Suppressor macrophage treated with lipopolysaccharide for 4 hours (primary cell): Measurements from ENCODE around the gene CD300LF.

Source experiments
- DNase-seq: peaks from one replicate; pipeline ENCODE4 v3.0.0-alpha.2; 2020

Gene CD300LF

DNA sequence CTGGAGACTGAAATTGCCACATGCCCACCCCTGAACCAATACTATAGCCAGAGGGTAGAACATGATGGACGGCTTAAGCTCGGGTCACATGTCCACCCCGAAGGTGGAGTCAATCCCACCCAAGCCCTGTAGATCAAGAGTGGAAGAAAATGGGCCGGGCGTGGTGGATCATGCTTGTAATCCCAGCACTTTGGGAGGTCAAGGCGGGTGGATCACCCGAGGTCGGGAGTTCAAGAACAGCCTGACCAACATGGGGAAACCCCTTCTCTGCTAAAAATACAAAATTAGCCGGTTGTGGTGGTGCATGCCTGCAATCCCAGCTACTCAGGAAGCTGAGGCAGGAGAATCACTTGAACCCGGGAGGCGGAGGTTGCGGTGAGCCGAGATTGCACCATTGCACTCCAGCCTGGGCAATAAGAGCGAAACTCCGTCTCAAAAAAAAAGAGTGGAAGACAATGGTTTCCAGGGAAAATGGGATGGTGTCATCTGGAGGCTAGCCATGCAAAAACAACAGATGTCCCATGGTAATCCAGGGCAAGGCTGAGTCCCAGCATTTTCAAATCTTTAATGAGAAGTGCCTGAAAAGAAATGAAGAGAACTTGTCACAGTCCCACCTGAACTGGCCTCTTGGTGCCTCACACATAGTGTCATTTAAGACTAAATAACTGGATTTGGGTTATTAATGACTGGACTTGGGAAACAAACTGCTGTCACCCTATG is 30.1 kb downstream of the CD300LF start:
- DNase-seq = peak; percentile 46

DNA sequence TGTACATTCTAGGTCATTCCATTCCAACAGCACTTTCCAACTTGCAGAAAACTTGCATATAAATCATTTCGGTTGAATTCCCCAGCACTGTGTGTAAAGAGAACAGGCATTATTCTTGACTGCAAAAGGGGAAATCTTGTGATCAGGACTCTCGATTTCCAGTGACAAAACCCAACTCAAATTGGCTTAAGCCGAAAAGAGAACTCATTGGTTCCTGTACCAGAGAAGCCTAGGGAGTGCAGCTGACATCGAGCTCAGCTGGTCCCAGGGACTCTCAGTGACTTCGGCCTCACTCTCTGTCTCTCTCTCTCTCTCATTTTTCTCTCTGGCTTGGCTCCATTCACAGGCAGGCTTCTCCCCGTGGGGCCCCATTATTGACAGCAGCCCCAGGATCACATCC is 30.7 kb downstream of the CD300LF start:
- DNase-seq = peak; percentile 83

DNA sequence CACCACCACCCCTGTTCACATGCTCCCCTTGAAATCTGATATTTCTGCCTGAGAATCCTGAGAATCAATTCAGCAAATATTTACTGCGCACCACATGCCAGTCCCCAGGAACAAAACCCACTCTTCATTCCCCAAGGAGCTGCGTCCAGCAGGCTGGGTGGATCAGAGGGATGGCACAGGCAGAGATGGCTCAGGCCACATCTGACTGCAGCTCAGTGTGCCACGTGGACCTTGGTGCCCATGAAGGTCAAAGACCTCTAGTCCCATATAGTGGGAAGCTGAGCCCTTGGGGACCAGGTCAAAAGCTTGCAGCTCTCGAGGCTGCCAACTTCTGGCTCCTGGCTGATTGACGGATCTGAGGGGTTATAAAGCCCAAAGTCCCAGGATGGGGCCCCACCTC is 31.8 kb downstream of the CD300LF start:
- DNase-seq = no peak

DNA sequence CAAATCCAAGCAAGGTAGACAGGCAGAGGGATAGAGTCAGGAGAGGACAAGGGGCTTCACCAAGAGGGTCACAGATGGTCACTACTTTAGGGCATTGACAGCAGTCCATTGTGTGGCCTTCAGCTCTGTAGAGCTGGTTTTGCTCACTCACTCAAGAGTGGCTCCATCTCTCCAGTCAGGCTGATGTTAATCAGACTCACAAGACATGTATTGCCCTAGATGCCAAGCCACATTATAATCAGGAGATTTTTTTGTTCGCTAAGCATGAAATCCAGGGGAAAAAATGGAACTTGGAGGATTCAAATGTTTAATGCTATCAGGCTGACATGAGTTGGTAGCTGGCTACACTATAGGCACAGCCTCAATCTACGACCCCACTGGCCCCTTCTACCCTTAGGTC is 32.5 kb downstream of the CD300LF start:
- no peak for DNase-seq

DNA sequence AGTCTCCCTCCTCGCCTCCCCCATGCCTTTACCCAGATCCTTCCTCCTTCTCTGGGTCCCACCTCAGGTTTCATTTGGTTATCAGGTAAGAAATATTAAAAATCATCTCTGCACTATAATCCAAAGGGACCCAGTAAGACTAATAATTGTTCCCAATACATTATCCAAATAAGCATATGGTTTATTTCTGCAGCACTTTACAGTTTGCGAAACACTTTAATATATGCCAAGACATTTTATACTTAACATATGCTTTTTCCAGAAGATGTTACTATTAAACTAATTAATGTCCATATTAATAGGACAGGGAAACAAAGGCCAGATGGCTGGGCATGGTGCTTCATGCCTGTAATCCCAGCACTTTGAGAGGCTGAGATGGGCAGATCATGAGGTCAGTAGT is 33.3 kb downstream of the CD300LF start:
- no peak for DNase-seq

DNA sequence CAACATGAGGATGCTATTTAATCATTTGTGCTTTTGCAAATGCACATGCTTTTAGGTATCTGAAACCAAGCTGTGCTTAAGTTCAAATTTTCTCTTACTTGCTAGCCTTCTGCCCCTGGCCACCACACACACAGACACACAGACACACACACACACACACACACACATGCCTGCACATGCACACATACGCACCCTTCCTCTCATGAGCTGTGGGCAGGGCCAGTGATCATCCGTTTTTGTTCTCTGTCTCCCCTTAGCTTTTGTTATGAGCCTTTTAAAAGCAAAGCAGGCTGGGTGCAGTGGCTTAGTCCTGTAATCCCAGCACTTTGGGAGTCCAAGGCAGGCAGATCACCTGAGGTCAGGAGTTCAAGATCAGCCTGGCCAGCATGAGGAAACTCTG is 34.2 kb downstream of the CD300LF start:
- DNase-seq = no peak

DNA sequence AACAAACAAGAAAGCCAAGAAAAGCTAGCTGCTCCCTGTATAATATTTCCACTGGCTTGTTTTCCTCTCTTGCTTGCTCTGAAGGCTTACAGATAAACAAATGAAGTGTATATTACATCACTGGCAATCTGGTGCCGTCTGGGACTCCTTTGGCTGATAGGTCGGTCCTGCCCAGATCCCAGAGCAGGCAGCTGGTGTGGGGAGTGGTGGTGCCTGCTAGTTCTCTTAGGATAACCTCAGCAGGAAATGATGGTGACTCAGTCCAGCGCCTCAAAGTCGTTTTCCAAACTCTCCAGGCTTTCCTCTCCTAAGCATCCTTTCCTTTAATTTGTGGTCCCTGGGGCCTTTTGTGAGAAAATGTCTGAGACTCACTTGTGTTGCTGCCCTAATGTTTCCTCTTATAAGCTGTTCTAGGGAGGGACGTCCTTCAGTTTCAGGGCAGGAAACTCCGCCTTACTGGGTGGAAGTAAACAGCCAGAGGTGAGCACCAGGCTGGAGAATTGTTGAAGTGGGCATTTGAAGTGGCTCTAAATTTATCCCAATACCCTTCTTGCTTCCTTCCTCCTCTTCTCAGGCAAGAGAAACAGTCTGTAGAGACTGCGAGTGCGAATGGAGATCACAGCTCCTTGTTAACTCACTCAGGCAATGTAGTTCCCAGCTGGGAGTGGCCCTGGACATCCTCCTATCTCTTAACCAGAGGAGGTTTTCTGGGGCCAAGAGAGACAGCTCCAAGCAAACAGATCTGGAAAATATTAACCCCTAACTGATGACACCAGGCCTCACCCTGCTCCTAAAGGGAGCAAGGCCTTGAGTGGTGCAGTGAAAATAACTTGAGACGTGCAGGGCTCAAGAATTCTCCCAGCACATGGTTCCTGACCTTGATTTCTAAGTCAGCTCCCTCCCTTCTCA is 34.9 kb downstream of the CD300LF start:
- DNase-seq = no peak

DNA sequence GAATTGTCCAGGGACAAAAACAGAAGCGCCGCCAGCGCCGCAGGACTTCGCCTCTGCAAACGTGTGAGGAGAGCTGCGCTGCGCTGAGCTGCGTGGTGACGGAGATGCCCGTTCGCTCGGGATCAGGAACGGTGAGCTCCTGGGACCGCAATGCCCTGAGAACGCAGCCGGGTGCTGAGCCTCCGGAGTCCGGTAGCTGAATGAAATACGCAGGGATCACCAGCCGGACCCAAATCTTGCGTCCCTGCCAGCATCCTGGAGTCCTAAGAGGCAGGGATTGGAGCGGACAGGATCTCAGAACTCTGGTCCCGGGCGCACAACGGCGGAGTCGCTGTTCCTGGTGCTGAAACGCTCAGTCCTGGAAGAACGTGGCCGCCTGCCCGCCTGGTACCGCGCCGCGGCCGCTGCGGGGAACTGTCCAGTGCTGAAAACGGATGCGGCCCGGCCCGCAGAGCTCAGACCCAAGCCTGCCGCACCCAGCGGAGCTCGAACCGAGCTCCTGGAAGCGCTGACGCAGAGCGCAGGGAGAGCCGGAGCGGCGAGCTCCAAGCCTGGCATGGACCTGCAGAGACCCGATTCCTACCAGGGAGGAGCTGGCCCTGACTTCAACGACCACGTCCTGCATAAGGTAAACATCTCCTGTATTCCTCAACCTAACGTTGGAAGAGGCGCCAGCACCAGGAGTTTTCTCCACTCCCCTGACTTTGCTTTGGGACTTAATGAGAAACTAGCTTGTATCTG is 41.5 kb downstream of the CD300LF start:
- peak; percentile 90 for DNase-seq

DNA sequence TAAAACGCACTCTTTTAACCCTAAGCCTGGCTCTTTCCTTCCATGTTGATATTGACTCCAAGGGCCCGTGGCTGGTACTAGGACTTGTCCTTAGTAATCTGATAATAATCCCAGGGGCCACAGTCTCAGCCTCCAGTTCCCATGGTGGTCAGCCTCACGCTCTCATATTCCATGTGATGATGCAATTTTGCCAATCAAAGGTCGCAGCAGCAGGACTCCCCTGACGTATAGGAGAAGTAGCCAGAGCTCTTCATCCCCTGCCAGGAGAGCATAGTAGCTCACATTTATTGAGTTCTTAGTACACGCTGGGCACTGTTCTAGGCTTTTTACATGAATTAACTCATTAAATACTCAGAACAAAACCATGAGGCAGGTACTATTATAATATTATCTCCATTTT is 42.4 kb downstream of the CD300LF start:
- DNase-seq = no peak

DNA sequence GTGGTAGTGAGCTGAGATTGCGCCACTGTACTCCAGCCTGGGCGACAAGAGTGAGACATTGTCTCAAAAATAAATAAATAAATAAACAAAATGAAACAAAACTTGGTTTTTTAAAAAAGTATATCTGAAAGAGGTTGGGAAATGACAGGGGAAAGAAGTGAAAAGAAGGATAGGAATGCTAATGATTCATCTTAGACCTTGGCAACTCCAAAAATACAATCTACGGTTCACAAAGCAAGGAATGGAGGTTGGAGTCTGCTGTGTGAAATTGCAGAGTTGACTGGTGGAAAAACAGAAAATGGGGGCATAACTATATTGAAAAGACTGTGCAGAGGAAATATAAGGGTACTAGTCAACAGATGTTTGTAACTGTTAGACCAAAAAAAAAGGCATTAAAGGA is 49.2 kb downstream of the CD300LF start:
- no peak for DNase-seq

DNA sequence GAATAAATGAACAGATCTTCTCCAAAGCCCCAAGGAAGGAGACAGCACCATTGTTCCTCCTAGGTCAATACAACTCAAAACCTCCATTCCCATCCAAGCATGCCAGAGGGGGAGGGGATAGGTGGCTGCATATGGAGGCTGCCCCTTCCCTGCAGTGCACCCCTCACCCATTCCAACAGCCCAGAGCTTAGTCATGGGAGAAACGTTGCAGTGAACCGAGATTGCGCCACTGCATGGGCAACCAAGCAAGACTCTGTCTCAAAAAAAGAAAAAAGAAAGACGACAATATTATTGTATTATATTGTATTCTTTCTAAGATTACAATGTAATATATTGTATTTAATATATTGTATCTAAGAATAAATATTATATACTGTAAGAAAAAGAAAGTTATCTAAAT is 52.8 kb downstream of the CD300LF start:
- no peak for DNase-seq

DNA sequence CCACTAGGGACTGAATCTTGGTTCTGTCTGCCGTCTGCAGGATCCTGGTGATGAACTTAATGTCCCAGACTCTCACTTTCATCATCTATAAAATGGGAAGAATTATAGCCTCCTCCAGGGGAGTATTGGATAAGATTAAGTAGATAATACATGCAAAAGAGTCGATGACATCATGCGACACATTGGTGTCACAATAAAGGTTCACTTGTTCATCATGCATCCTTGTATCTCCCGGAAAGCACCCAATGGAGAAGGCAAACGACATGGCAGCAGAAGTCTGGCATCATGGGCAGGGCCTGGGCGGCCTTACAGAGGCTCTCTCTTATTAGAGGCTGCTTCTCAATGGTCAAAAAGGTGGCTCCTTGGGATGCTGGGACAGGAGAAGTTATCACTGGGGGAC is 54.1 kb downstream of the CD300LF start:
- no peak for DNase-seq

DNA sequence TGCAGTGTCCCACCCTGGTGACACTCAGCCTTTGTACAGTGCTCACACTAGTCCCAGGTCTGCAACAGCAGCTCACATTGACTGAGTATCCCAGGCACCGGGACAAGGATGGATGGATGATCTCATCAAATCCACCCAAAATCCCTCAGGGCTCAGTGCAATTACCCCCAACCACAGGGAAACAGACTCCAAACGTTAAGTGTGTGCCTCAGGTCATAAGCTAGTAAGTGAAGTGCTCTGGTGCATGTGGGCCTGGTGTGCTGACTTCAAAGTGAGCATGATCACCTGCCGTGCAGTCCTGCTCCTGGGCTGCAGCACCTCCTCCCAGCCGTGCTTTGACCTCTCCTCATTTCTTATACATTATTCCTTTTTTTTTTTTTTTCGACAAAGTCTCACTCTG is 58.0 kb downstream of the CD300LF start:
- no peak for DNase-seq

DNA sequence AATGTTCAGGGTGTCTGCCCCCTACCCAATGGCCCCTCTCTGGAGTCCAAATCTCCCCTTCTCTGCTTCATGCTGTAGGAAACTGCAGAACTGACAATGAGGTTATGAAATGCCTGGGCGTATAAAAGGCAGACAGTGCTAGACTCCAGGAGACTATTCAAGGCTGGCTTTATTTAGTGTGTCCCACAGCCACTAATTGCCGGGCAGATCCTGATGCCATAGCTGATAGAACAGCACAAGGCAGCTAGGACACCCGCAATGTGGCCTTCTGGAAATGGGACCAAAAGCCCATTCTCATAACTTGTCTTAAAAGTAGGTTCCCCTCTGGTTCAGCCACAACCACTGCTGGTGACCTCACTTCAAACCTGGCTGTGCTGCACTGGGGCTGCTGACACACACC is 60.7 kb downstream of the CD300LF start:
- DNase-seq = no peak

DNA sequence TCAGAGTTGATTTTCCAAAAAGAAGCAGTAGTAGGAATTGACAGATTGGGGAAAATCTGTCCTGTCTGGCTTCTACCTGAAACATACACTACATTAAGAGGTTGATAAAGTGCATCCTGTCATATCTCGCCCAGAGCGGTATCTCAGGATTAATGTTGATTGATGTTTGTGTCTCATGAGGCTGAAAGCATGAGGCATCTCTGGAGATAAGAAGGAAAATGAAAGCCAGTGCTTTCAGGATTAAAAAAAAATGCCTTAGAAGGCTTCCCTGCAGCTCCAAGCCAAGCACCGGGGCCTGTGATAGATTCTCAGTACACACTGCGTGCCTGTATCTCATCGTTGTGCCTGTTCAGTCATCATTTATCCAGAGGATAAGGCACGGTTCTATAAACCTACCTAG is 62.8 kb downstream of the CD300LF start:
- no peak for DNase-seq

DNA sequence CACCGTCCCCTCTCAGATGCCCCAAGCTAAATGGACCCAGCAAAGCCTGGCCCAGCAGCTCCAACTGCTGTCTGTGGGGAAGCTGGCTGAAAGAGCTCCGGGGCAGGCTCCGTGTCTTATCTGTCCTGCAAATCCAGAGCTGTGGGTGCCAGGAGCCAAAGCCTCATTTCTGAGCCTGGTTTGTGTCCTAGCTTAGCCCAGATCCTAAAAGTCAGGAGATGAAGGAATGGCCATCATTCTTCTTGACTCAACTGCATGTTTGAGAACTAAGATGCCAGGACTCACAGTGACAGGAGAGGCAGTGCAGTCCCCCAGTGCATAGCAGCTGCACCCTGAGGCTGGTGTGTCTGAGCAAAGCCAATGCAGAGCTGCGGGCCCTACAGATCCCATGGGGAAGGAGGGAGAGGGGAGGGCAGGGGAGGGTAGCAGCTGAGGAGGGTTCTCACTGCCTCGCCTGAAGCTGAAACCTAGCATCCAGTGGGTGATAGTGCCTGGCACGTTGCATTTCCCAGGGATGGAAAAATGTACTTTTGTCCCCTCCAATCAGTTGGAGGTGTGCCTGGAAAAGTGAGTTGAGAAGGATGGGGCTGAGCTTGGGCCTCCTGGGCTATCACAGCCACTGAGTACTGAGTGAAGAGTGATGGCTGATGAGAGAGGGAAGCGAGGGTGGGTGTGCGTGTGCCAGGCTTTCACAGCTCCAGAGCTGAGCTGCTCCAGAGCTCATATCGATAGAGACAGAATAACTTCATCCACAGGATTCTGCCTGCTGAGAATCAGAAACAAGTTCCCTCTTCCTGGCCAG is 64.7 kb downstream of the CD300LF start:
- DNase-seq = no peak

DNA sequence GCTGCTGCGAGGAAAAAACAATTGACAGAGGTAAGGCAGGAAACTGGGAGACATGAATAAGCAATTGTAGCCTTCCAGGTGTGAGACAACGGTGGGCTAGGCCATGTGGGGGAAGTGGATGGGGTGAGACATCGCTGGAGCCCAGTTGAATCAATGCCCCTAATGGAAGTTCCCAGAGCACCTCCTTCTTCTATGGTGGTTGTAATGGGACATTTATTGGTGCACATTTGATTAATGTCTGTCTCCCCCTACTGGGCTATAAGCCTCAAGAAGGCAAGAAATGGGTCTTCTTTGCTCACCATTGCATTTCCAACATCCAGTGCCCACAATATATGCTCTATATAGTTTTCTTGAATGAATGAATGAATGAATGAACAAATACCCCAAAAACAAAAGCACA is 66.5 kb downstream of the CD300LF start:
- DNase-seq = peak; percentile 80

DNA sequence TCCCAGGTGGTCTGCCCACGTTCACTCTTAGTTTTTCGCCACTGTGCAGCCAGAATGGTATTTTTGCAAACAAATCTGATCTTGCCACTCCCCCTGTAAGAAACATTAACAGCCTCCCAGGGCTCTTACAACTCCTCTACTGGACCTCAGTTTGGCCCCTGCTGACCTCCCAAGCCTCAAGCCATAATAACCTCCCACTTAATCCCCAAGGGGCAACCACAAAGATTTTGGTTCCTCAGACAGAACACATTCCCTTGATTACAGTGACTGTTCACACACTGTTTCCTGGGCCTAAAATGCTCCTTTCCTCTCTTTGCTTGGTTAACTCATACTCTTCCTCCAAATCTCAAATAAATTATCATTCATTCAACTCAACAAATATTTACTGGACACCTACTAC is 67.7 kb downstream of the CD300LF start:
- DNase-seq = no peak

DNA sequence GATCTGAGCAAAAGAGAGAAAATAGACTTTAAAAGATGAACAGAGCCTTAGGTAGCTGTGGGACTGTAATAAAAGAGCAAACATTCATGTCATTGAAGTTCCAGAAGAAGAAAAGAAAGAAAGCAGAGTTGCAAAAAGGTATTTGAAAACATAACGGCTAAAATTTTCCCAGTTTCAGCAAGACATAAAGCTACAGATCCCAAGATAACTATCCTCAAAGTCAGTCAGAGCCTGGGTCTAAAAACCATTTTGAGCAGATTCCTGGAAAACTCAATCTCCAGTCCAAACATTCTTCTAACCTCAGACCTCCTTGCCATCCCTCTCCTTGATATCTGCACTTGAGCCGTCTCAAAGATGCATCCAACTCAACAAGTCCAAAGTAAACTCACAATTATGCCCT is 68.3 kb downstream of the CD300LF start:
- DNase-seq = no peak
